Stimulated activated memory B cell treated with anti-CD40 and anti-IgM and Interleukin-4, amounts not matched to agents 10 μg/mL and 1 μg/mL and 100 μg/mL, for 72 hours (primary cell): Measurements from ENCODE around the gene TTYH3.

Experiments
- ATAC-seq: fragments of 150-1000 bp; cut with Tn5 transposase; 2 replicates; pipeline ENCODE4 v1.10.0; 2021
- H3K27ac Mint-ChIP-seq: one replicate; pipeline ENCODE4 v1.8.0; 2022; ENCODE audit warnings: mild to moderate bottlenecking, mixed read lengths
- H3K27me3 Mint-ChIP-seq: one replicate; pipeline ENCODE4 v1.8.0; 2022; ENCODE audit warnings: mixed read lengths
- H3K36me3 Mint-ChIP-seq: one replicate; pipeline ENCODE4 v1.8.0; 2022; ENCODE audit warnings: mixed read lengths
- H3K4me1 Mint-ChIP-seq: one replicate; pipeline ENCODE4 v1.8.0; 2022; ENCODE audit warnings: mixed read lengths
- H3K4me3 Mint-ChIP-seq: one replicate; pipeline ENCODE4 v1.8.0; 2022; ENCODE audit warnings: mild to moderate bottlenecking, moderate library complexity, mixed read lengths
- H3K9me3 Mint-ChIP-seq: one replicate; pipeline ENCODE4 v1.8.0; 2022; ENCODE audit warnings: mixed read lengths

Gene TTYH3

GRCh38 chr7:2700141-2700850 lies 68.5 kb downstream of the TTYH3 start:
- Mint-ChIP-seq H3K4me1 (peaks cover 29% of the 10 kb centered on the region), H3K27me3 (peaks cover 17% of the 10 kb centered on the region), H3K4me3 (no peak overlapping the region), H3K9me3 (no peaks in the 10 kb centered on the region), H3K27ac (peak overlapping the region; percentile 78), H3K36me3 (no peaks in the 10 kb centered on the region)
- no peak for ATAC-seq

DNA sequence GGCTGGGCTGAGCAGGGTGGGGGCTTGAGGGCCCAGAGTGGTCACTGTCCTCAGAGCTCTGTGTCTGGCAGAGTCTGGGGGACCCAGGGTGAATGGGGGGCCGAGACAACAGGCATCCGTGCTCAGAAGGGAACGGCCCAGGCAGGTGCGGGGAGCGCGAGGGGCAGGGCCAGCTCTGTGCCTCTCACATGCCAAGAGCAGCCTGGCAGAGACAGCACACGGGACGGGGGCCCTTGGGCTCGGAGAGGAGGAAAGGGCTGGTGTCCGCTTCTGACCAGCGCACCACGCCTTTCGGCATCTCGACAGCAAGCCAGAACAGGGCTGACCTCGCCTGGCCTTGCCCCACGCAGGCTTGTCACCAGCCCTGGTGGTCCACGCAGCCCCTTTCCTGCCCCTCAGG lies 69.6 kb downstream of the TTYH3 start:
- no peak for ATAC-seq
- H3K9me3 Mint-ChIP-seq: no peaks in the 10 kb centered on the region
- peaks cover 17% of the 10 kb centered on the region for H3K27me3 Mint-ChIP-seq
- H3K27ac Mint-ChIP-seq: no peak overlapping the region
- H3K4me3 Mint-ChIP-seq: no peak overlapping the region
- peaks cover 29% of the 10 kb centered on the region for H3K4me1 Mint-ChIP-seq
- H3K36me3 Mint-ChIP-seq: no peaks in the 10 kb centered on the region

GRCh38 chr7:2701832-2702593 lies 70.2 kb downstream of the TTYH3 start:
- Mint-ChIP-seq H3K9me3 (no peaks in the 10 kb centered on the region), H3K4me1 (peaks cover 29% of the 10 kb centered on the region), H3K4me3 (no peak overlapping the region), H3K27ac (no peak overlapping the region), H3K36me3 (no peaks in the 10 kb centered on the region), H3K27me3 (peaks cover 17% of the 10 kb centered on the region)
- ATAC-seq: no peak

- Mint-ChIP-seq H3K27me3 (peaks cover 17% of the 10 kb centered on the region), H3K36me3 (no peaks in the 10 kb centered on the region), H3K27ac (no peak overlapping the region), H3K9me3 (no peaks in the 10 kb centered on the region), H3K4me1 (peaks cover 29% of the 10 kb centered on the region), H3K4me3 (no peak overlapping the region)
- ATAC-seq: no peak
Measured at GRCh38 chr7:2702594-2702957, 70.8 kb downstream of the TTYH3 start.

DNA sequence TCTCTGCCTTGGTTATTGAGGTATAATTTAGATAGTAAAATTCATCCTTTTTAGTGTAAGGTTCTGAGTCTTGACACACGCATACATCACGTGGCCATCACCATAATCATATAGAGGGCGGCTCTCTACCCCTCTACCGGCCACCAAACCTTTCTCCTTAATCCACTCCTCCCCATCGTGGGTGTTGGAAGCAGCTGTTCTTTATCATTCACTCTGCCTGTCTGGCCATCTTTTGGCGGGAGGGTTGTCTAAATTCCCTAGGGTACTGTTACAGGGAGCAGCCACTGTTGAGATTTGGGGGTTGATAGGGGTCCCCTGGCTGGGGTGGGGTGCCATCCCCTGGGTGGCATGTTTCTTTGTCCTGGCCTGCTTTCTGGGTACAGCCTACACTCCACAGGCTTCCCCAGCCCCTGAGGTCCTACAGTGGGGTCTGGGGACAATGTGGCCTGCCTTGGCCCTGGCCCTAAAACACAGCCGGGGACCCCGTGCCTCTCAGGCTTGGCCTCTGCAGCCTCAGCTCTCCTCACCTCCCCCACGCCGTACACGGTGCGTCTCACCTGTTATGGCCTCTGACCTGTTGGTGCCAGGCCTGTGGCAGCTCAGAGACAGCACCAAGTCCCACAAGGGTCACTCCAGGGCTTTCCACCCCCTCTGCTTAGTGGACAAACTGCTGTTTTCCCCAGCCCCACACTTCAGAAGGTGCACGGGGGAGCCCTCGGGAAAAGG lies 73.7 kb downstream of the TTYH3 start:
- Mint-ChIP-seq H3K27ac (no peak overlapping the region), H3K27me3 (peaks cover 5% of the 10 kb centered on the region), H3K9me3 (no peaks in the 10 kb centered on the region), H3K4me1 (peaks cover 24% of the 10 kb centered on the region), H3K4me3 (no peak overlapping the region), H3K36me3 (no peaks in the 10 kb centered on the region)
- no peak for ATAC-seq

DNA sequence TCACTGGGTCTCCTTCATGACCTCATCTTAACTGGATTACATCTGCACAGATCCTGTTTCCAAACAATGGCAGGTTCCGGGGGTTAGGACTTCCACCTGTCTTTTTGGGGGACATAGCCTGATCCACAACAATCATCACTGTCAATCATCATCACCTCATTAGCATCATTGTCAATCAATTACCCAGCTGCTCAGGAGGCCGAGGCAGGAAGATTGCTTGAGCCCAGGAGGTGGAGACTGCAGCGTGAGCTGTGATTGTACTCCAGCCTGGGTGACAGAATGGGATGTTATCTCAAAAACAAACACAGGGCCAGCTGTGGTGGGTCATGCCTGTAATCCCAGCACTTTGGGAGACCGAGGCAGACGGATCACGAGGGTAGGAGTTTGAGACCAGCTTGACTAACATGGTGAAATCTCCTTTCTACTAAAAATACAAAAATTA lies 74.9 kb downstream of the TTYH3 start:
- no peak for ATAC-seq
- no peak overlapping the region for H3K27ac Mint-ChIP-seq
- H3K4me1 Mint-ChIP-seq: peaks cover 32% of the 10 kb centered on the region
- H3K4me3 Mint-ChIP-seq: no peak overlapping the region
- no peaks in the 10 kb centered on the region for H3K36me3 Mint-ChIP-seq
- H3K9me3 Mint-ChIP-seq: no peaks in the 10 kb centered on the region
- no peaks in the 10 kb centered on the region for H3K27me3 Mint-ChIP-seq

DNA sequence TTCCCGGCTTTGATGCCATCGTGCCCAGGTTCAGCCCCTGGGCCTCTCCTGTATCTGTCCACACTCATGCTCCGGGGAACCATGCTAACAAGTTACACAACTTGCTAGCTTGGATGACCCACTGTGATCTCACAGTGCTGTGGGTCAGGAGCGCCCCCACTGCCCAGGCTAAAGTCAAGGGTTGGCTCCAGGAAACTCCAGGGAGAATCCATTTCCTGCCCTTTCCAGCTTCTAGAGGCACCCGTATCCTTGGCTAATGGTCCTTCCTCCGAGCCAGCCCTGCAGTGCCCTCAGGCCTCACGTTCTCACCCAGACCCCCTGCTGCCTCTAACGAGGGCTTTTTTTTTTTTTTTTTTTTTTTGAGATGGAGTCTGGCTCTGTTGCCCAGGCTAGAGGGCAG lies 75.7 kb downstream of the TTYH3 start:
- Mint-ChIP-seq H3K4me1 (peaks cover 40% of the 10 kb centered on the region), H3K36me3 (peaks cover 6% of the 10 kb centered on the region), H3K9me3 (no peaks in the 10 kb centered on the region), H3K27ac (peak overlapping the region; percentile 60), H3K27me3 (no peaks in the 10 kb centered on the region), H3K4me3 (no peak overlapping the region)
- no peak for ATAC-seq

- no peak for ATAC-seq
- H3K4me3 Mint-ChIP-seq: no peak overlapping the region
- H3K9me3 Mint-ChIP-seq: no peaks in the 10 kb centered on the region
- no peaks in the 10 kb centered on the region for H3K27me3 Mint-ChIP-seq
- peaks cover 42% of the 10 kb centered on the region for H3K4me1 Mint-ChIP-seq
- H3K27ac Mint-ChIP-seq: peak overlapping the region; percentile 60
- peaks cover 7% of the 10 kb centered on the region for H3K36me3 Mint-ChIP-seq
Measured at GRCh38 chr7:2708041-2708440, 76.3 kb downstream of the TTYH3 start.

- no peaks in the 10 kb centered on the region for H3K27me3 Mint-ChIP-seq
- H3K9me3 Mint-ChIP-seq: no peaks in the 10 kb centered on the region
- peak overlapping the region; percentile 96 for H3K27ac Mint-ChIP-seq
- peaks cover 12% of the 10 kb centered on the region for H3K36me3 Mint-ChIP-seq
- peak overlapping the region; percentile 90 for H3K4me3 Mint-ChIP-seq
- ATAC-seq: no peak
- peaks cover 45% of the 10 kb centered on the region for H3K4me1 Mint-ChIP-seq
Measured at GRCh38 chr7:2708547-2709310, 76.9 kb downstream of the TTYH3 start.

DNA sequence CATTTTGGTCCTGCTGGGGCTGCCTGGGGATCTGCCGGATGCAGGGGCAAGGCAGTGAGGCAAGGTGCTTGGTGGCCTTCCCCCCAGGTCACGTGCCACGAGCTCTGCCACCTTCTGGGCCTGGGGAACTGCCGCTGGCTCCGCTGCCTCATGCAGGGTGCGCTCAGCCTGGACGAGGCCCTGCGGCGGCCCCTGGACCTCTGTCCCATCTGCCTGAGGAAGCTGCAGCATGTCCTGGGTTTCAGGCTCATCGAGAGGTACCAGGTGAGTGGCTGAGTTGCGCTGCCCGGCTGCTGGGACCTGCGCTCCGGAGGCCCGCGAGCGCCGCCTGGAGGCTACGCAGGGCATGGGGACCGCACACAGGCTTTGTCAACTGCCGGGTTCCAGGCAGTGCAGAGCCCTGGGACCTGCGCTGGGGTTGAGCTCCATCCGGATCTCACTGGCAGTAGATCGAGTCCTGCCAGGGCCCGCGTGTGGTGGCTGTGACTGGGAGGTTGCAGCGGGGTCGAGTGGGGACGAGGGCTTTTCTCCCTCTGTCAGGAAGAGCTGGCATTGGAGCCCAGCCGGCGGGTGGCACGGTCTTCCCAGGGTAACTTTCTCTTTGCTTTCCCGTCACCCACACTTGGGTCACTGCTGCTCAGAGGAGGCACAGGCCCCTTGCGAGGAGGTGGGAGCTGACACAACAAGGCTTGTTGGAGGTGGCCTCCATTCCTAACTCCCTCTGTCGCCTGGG lies 77.9 kb downstream of the TTYH3 start:
- Mint-ChIP-seq H3K9me3 (no peaks in the 10 kb centered on the region), H3K27me3 (no peaks in the 10 kb centered on the region), H3K36me3 (peaks cover 22% of the 10 kb centered on the region), H3K4me3 (peak overlapping the region; percentile 90), H3K4me1 (peaks cover 55% of the 10 kb centered on the region), H3K27ac (peak overlapping the region; percentile 96)
- ATAC-seq: peak; percentile 90

GRCh38 chr7:2710286-2710655 lies 78.5 kb downstream of the TTYH3 start:
- no peaks in the 10 kb centered on the region for H3K27me3 Mint-ChIP-seq

GRCh38 chr7:2710901-2711551 lies 79.2 kb downstream of the TTYH3 start:
- Mint-ChIP-seq H3K9me3 (no peaks in the 10 kb centered on the region), H3K4me3 (peak overlapping the region; percentile 90), H3K36me3 (peaks cover 30% of the 10 kb centered on the region), H3K27ac (peak overlapping the region; percentile 96), H3K4me1 (peaks cover 68% of the 10 kb centered on the region), H3K27me3 (no peaks in the 10 kb centered on the region)
- peak; percentile 40 for ATAC-seq

More at GRCh38 chr7:2710286-2710655, 78.5 kb downstream of the TTYH3 start:
- H3K4me3 Mint-ChIP-seq: peak overlapping the region; percentile 90
- peaks cover 61% of the 10 kb centered on the region for H3K4me1 Mint-ChIP-seq
- H3K27ac Mint-ChIP-seq: peak overlapping the region; percentile 96
- no peaks in the 10 kb centered on the region for H3K9me3 Mint-ChIP-seq
- peak; percentile 86 for ATAC-seq
- peaks cover 27% of the 10 kb centered on the region for H3K36me3 Mint-ChIP-seq

GRCh38 chr7:2711895-2712675 lies 80.3 kb downstream of the TTYH3 start:
- Mint-ChIP-seq H3K36me3 (peaks cover 37% of the 10 kb centered on the region), H3K27ac (peak overlapping the region; percentile 96), H3K27me3 (no peaks in the 10 kb centered on the region), H3K4me3 (no peak overlapping the region), H3K9me3 (no peaks in the 10 kb centered on the region), H3K4me1 (peaks cover 79% of the 10 kb centered on the region)
- no peak for ATAC-seq
